Right lobe of liver (tissue), 4 donors: ENCODE results near the gene DYNLT2B.

Experiments used
- CTCF ChIP-seq, 4 donors: fragments of 200-600 bp in 3 of 4; fragments of 450-650 bp in 1 of 4; IDR thresholded peaks; one replicate each; pipeline versions ENCODE4 v1.5.1 to v1.8.0; 2016 to 2022; ENCODE audit warnings: antibody characterized with exemption in 4 of 4, mild to moderate bottlenecking in 2 of 4
- POLR2A ChIP-seq: fragments of 450-650 bp; IDR thresholded peaks from one replicate; pipeline ENCODE4 v1.6.1; 2017; ENCODE audit warnings: antibody characterized with exemption, mild to moderate bottlenecking
- donor health status: DM: no; HTN: no; CAD: no.
- donor health status: DM: no; HTN: no; CAD: no.
- donor health status: DM: no; HTN: yes; CAD: no.

GRCh38 chr3:196287090-196287439, 31.0 kb downstream of the DYNLT2B start:
- TF ChIP-seq CTCF (IDR thresholded peaks at IDR 0.05) (no peak), POLR2A (no peak)
